ENCODE measurements around the gene CDH9. TPM values are rescaled to one million over a fixed set of nuclear protein-coding genes. Genes with fewer than 3 reads are reported as not detected.

The CDH9 gene
- not detected for total RNA-seq

- Mint-ChIP-seq H3K9me3 (ENCODE audit: low read depth) (peaks cover 12% of the 10 kb centered on the region), H3K4me3 (no peak within 1 kb of the TSS), H3K4me1 (no peaks in the 10 kb centered on the region), H3K27ac (no peak within 1 kb of the TSS), H3K36me3 (no peaks in the 10 kb centered on the region), H3K27me3 (no peaks in the 10 kb centered on the region)
- DNase-seq (no peak), ATAC-seq (no peak)
- CTCF ChIA-PET, result no interaction called here
Observed at GRCh38 chr5:27038476-27038875, at the start of gene CDH9. TSS of gene CDH9 (minus strand) at chr5:27038586. CDS start at chr5:26988333, 50,253 bp downstream.

GRCh38 chr5:27087747-27088146, 49.4 kb upstream of the CDH9 start:
- H3K9me3 Mint-ChIP-seq (ENCODE audit: low read depth), result peaks cover 4% of the 10 kb centered on the region
- no peaks in the 10 kb centered on the region for H3K27me3 Mint-ChIP-seq
- no peaks in the 10 kb centered on the region for H3K4me1 Mint-ChIP-seq
- no peak overlapping the region for H3K27ac Mint-ChIP-seq
- CTCF ChIA-PET, result no interaction called here
- no peaks in the 10 kb centered on the region for H3K36me3 Mint-ChIP-seq
- DNase-seq, result no peak
- ATAC-seq, result no peak
- no peak overlapping the region for H3K4me3 Mint-ChIP-seq

GRCh38 chr5:27083449-27084415, 45.3 kb upstream of the CDH9 start:
- no peaks in the 10 kb centered on the region for H3K4me1 Mint-ChIP-seq
- ATAC-seq, result no peak

GRCh38 chr5:27080147-27080546, 41.8 kb upstream of the CDH9 start:
- no peak for DNase-seq
- no peaks in the 10 kb centered on the region for H3K36me3 Mint-ChIP-seq
- no peak overlapping the region for H3K27ac Mint-ChIP-seq
- H3K4me3 Mint-ChIP-seq, result no peak overlapping the region
- CTCF ChIA-PET, result no interaction called here
- H3K27me3 Mint-ChIP-seq, result no peaks in the 10 kb centered on the region
- no peaks in the 10 kb centered on the region for H3K4me1 Mint-ChIP-seq
- ATAC-seq, result no peak
- H3K9me3 Mint-ChIP-seq (ENCODE audit: low read depth), result peaks cover 13% of the 10 kb centered on the region

More at GRCh38 chr5:27083449-27084415, 45.3 kb upstream of the CDH9 start:
- H3K9me3 Mint-ChIP-seq (ENCODE audit: low read depth), result peaks cover 9% of the 10 kb centered on the region
- DNase-seq, result no peak
- CTCF ChIA-PET, result interaction anchor here (1.1 kb wide), 1 partner anchor 15 kb away, joined by 3 read pairs; no protein-coding TSS in a partner anchor
- no peaks in the 10 kb centered on the region for H3K27me3 Mint-ChIP-seq
- no peak overlapping the region for H3K4me3 Mint-ChIP-seq
- H3K36me3 Mint-ChIP-seq, result no peaks in the 10 kb centered on the region
- no peak overlapping the region for H3K27ac Mint-ChIP-seq

- Mint-ChIP-seq H3K27me3 (no peaks in the 10 kb centered on the region), H3K36me3 (no peaks in the 10 kb centered on the region), H3K9me3 (ENCODE audit: low read depth) (peaks cover 8% of the 10 kb centered on the region), H3K4me1 (no peaks in the 10 kb centered on the region), H3K4me3 (no peak overlapping the region), H3K27ac (no peak overlapping the region)
- no peak for DNase-seq
- ATAC-seq, result no peak
- CTCF ChIA-PET, result no interaction called here
Observed at GRCh38 chr5:27062451-27062850, 24.1 kb upstream of the CDH9 start.

GRCh38 chr5:27048510-27048909, 10.1 kb upstream of the CDH9 start:
- ATAC-seq (no peak), DNase-seq (no peak)
- H3K27me3 Mint-ChIP-seq, result no peaks in the 10 kb centered on the region
- H3K9me3 Mint-ChIP-seq (ENCODE audit: low read depth), result peaks cover 12% of the 10 kb centered on the region
- CTCF ChIA-PET, result no interaction called here
- H3K4me3 Mint-ChIP-seq, result no peak overlapping the region
- no peaks in the 10 kb centered on the region for H3K36me3 Mint-ChIP-seq
- H3K4me1 Mint-ChIP-seq, result no peaks in the 10 kb centered on the region
- H3K27ac Mint-ChIP-seq, result no peak overlapping the region

- CTCF ChIA-PET, result no interaction called here
- Mint-ChIP-seq H3K27me3 (no peaks in the 10 kb centered on the region), H3K27ac (no peak overlapping the region), H3K36me3 (no peaks in the 10 kb centered on the region), H3K9me3 (ENCODE audit: low read depth) (peaks cover 7% of the 10 kb centered on the region), H3K4me3 (no peak overlapping the region), H3K4me1 (no peaks in the 10 kb centered on the region)
- DNase-seq (no peak), ATAC-seq (no peak)
Observed at GRCh38 chr5:27041372-27041771, 3.0 kb upstream of the CDH9 start.

- Mint-ChIP-seq H3K9me3 (ENCODE audit: low read depth) (peaks cover 10% of the 10 kb centered on the region), H3K27ac (no peak overlapping the region), H3K4me1 (no peaks in the 10 kb centered on the region), H3K36me3 (no peaks in the 10 kb centered on the region), H3K4me3 (no peak overlapping the region), H3K27me3 (no peaks in the 10 kb centered on the region)
- ATAC-seq (no peak), DNase-seq (no peak)
- CTCF ChIA-PET, result no interaction called here
Observed at GRCh38 chr5:27034565-27034964, 3.8 kb downstream of the CDH9 start.

- CTCF ChIA-PET, result no interaction called here
- Mint-ChIP-seq H3K9me3 (ENCODE audit: low read depth) (peaks cover 5% of the 10 kb centered on the region), H3K36me3 (no peaks in the 10 kb centered on the region), H3K4me1 (no peaks in the 10 kb centered on the region), H3K4me3 (no peak overlapping the region), H3K27ac (no peak overlapping the region), H3K27me3 (no peaks in the 10 kb centered on the region)
- DNase-seq, result no peak
- no peak for ATAC-seq
Observed at GRCh38 chr5:27026801-27027200, 11.6 kb downstream of the CDH9 start.

- Mint-ChIP-seq H3K36me3 (no peaks in the 10 kb centered on the region), H3K4me3 (no peak overlapping the region), H3K4me1 (no peaks in the 10 kb centered on the region), H3K27me3 (no peaks in the 10 kb centered on the region), H3K9me3 (ENCODE audit: low read depth) (peaks cover 5% of the 10 kb centered on the region), H3K27ac (no peak overlapping the region)
- ATAC-seq (no peak), DNase-seq (no peak)
- CTCF ChIA-PET, result no interaction called here
Observed at GRCh38 chr5:27026063-27026462, 12.3 kb downstream of the CDH9 start.

GRCh38 chr5:27021471-27021870, 16.9 kb downstream of the CDH9 start:
- H3K36me3 Mint-ChIP-seq, result no peaks in the 10 kb centered on the region
- no peak overlapping the region for H3K27ac Mint-ChIP-seq
- CTCF ChIA-PET, result no interaction called here
- H3K4me3 Mint-ChIP-seq, result no peak overlapping the region
- ATAC-seq (no peak), DNase-seq (no peak)
- peaks cover 9% of the 10 kb centered on the region for H3K9me3 Mint-ChIP-seq (ENCODE audit: low read depth)
- no peaks in the 10 kb centered on the region for H3K4me1 Mint-ChIP-seq
- H3K27me3 Mint-ChIP-seq, result no peaks in the 10 kb centered on the region

- no peak for ATAC-seq
- H3K36me3 Mint-ChIP-seq, result no peaks in the 10 kb centered on the region
- no peak overlapping the region for H3K27ac Mint-ChIP-seq
- no peaks in the 10 kb centered on the region for H3K27me3 Mint-ChIP-seq
- DNase-seq, result no peak
- H3K4me1 Mint-ChIP-seq, result no peaks in the 10 kb centered on the region
- CTCF ChIA-PET, result no interaction called here
- no peak overlapping the region for H3K4me3 Mint-ChIP-seq
- peaks cover 9% of the 10 kb centered on the region for H3K9me3 Mint-ChIP-seq (ENCODE audit: low read depth)
Observed at GRCh38 chr5:27020973-27021372, 17.4 kb downstream of the CDH9 start.

- H3K9me3 Mint-ChIP-seq (ENCODE audit: low read depth), result peaks cover 5% of the 10 kb centered on the region
- ATAC-seq (no peak), DNase-seq (no peak)
- no peak overlapping the region for H3K27ac Mint-ChIP-seq
- H3K36me3 Mint-ChIP-seq, result no peaks in the 10 kb centered on the region
- CTCF ChIA-PET, result no interaction called here
- H3K4me1 Mint-ChIP-seq, result no peaks in the 10 kb centered on the region
- H3K4me3 Mint-ChIP-seq, result no peak overlapping the region
- no peaks in the 10 kb centered on the region for H3K27me3 Mint-ChIP-seq
Observed at GRCh38 chr5:27015758-27016157, 22.6 kb downstream of the CDH9 start.

- CTCF ChIA-PET, result no interaction called here
- H3K4me1 Mint-ChIP-seq, result no peaks in the 10 kb centered on the region
Observed at GRCh38 chr5:27011274-27011673, 27.1 kb downstream of the CDH9 start.

More at GRCh38 chr5:27011274-27011673, 27.1 kb downstream of the CDH9 start:
- Mint-ChIP-seq H3K27me3 (no peaks in the 10 kb centered on the region), H3K36me3 (no peaks in the 10 kb centered on the region), H3K4me3 (no peak overlapping the region), H3K27ac (no peak overlapping the region), H3K9me3 (ENCODE audit: low read depth) (peaks cover 3% of the 10 kb centered on the region)
- DNase-seq (no peak), ATAC-seq (no peak)

Data from activated CD8-positive, alpha-beta memory T cell treated with anti-CD3 and anti-CD28 coated beads, Interleukin-2, amount 10 ng/mL, durations not matched to agents 7 days and 5 days (primary cell).